NCI-H2196 treated with DMSO at 0.1 percent for 48 hours (cell line): ENCODE measurements around the gene EMID1.
A peak's percentile ranks its signal among the peaks of the same experiment; 100 is the strongest.

Source experiments
- DNase-seq: peaks from one replicate; lab custom pipeline; 2025; ENCODE audit not compliant: unreplicated experiment; lab: John Stamatoyannopoulos, UW

EMID1 gene

GRCh38 chr22:29277927-29278326 lies 72.2 kb downstream of the EMID1 start:
- DNase-seq, result no peak

- DNase-seq, result no peak
Measured at GRCh38 chr22:29284196-29284595, 78.5 kb downstream of the EMID1 start.

- no peak for DNase-seq
Measured at GRCh38 chr22:29288837-29289236, 83.1 kb downstream of the EMID1 start.

DNA sequence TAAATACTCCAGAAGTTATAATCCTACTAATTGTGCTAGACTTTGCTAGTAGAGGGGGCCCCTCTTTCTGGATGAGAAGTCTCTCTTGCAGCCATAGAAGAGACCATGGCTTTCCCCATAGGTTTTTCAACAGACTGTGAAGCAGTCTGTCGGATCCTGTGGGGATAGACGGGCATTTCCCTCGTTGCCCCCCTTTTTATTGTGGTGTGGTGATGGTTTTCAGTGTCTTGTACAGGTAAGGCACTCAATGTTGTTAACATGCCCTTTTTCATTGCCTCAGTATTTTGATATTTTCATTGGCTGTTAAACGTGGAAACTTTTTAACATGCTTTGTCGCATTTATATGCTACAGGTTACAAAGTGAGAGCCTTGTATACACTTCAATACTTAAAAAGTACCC lies 84.4 kb downstream of the EMID1 start:
- DNase-seq, result no peak

- no peak for DNase-seq
Measured at GRCh38 chr22:29291215-29291614, 85.5 kb downstream of the EMID1 start.

- DNase-seq, result no peak
Measured at GRCh38 chr22:29292379-29292778, 86.7 kb downstream of the EMID1 start.

DNA sequence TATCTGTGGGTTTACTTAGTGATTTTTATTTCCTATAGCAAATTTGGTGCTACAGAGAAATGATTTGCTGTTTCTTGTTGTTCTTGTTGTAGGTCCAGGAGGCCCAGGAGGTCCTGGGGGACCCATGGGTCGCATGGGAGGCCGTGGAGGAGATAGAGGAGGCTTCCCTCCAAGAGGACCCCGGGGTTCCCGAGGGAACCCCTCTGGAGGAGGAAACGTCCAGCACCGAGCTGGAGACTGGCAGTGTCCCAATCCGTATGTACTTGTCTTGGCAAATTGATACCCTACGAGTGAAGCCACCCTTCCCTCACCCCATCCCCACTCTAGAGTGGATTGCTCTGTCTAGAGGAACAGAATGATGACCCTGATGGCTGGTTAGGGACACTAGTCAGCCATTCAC lies 92.9 kb downstream of the EMID1 start:
- no peak for DNase-seq

DNA sequence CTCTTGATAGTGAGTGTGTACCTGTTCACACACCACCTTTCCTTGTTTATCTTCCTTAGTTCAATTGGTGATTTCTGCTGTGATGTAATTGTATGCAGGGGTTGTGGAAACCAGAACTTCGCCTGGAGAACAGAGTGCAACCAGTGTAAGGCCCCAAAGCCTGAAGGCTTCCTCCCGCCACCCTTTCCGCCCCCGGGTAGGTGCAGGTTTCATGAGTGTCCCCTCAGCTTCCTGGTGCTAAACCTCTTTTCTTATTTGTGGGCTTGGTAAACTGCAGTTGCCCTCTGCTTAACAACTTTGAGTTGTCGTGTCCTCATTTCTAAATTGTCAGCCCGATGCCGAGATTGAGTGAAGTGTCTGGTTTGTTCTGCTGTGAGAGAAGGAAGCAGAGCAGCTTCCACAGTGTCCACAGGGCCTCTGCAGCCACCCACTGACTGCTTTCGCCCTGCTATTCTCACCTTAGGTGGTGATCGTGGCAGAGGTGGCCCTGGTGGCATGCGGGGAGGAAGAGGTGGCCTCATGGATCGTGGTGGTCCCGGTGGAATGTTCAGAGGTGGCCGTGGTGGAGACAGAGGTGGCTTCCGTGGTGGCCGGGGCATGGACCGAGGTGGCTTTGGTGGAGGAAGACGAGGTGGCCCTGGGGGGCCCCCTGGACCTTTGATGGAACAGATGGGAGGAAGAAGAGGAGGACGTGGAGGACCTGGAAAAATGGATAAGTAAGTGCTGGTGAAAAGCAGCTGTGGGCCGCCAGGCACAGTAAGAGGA lies 93.6 kb downstream of the EMID1 start:
- DNase-seq, result no peak

DNA sequence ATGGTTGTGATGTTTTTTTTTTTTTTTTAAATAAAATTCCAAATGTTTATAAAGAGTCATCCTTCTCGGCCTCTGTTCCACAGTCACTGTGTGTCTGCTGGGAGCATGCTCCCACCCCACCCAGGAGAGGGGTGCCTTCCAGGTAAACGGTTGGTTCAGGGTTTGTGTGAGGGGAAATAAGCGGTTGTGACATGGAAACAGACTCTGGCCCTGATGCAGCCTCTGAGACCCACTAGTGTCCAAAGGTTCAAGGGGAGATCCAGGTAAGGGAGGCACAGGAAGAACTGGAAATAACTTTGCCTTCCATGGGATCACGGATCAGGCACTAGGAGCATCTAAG lies 94.7 kb downstream of the EMID1 start:
- no peak for DNase-seq

GRCh38 chr22:29300807-29301601 lies 95.3 kb downstream of the EMID1 start:
- no peak for DNase-seq

- DNase-seq, result no peak
Measured at GRCh38 chr22:29301716-29302401, 96.2 kb downstream of the EMID1 start.

- DNase-seq, result no peak
Measured at GRCh38 chr22:29302402-29302680, 96.6 kb downstream of the EMID1 start.

- DNase-seq, result no peak
Measured at GRCh38 chr22:29302681-29303465, 97.2 kb downstream of the EMID1 start.

GRCh38 chr22:29305836-29306174 lies 100.1 kb downstream of the EMID1 start:
- DNase-seq, result no peak

- peak; percentile 19 for DNase-seq
Measured at GRCh38 chr22:29306175-29306834, 100.6 kb downstream of the EMID1 start, which contains the start of gene GAS2L1. Gene GAS2L1 (plus strand): TSS chr22:29306650. CDS start chr22:29308106, 1,456 bp downstream.

DNA sequence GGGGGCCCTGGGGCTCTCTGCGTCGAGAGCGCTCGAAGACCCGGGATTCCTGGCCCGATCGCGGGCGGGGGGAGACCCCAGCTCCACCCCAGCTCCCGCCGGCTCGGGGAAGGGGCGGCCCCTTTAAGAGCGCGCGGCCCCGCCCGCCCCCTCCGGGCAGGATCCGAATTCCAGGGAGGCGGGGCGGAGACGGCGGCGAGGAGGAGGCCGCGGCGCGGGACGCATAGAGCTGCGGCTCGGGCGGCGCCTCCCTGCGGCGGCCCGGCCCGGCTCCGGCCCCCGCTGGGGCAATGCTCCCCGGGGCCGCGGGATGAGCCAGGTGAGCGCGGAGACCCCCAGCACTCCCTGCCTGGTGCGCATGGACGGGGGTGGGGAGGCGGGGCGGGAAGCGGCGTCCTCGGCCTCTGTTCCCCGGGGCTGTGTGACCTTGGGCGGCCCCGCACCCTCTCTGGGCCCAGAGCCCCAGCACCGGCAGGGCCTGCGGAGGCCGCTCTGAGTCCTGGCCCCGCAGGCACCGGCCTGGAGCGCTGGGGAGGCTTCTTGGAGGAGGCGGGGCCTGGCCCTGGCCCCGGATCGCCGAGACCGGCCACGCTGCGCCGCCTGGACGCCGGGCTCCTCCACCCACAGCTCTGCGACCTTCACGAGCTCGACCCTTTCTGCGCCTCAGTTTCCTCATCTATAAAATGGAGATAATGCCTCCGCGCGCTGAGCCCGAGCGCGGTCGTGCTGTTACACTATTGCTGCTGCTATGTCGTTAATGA lies 101.3 kb downstream of the EMID1 start:
- DNase-seq, result no peak

- DNase-seq, result no peak
Measured at GRCh38 chr22:29307596-29308147, 102.0 kb downstream of the EMID1 start.

DNA sequence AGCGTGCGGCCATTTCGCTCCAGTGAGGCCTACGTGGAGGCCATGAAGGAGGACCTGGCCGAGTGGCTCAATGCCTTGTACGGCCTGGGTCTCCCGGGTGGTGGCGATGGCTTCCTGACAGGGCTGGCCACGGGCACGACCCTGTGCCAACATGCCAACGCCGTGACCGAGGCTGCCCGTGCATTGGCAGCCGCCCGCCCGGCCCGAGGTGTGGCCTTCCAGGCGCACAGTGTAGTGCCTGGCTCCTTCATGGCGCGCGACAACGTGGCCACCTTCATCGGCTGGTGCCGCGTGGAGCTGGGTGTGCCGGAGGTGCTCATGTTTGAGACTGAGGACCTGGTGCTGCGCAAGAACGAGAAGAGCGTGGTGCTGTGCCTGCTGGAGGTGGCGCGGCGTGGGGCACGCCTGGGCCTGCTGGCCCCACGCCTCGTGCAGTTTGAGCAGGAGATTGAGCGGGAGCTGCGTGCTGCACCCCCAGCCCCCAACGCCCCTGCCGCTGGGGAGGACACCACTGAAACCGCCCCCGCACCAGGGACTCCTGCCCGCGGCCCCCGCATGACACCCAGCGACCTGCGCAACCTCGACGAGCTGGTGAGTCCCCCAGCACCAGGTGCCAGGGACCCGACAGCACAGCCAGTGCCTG lies 102.6 kb downstream of the EMID1 start:
- no peak for DNase-seq

GRCh38 chr22:29308791-29309262 lies 103.1 kb downstream of the EMID1 start:
- no peak for DNase-seq
